ENCODE results near the gene NRP1.
"Not testable (repeated sequence)": the region's sequence is repeated elsewhere in the genome, so short reads cannot be mapped to it uniquely, and the experiment has no call there.

NRP1 gene

GRCh38 chr10:33141251-33141650, 193.2 kb downstream of the NRP1 start:
- no peak for DNase-seq

DNA sequence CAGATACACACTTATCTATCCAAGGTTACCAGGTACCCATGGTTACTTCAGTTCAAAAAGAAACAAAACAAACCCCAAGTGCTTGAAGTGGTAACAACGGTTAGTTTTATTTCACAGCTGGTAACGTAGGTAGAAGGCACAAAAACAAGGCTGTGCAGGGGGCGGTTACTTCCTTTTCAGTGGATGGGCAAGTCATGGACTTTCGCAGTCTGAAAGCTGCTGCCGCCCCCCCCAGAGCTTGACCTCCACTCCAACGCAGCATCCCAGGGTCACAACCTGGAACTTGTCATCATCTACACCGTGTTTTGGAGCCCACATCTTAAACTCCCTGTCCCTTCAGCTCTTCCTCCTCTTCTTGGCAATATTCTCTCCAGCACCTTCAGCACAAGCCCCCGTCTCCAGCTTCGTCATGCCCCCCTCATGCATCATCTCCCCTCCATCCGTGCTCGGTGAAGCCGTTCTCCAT, 195.3 kb downstream of the NRP1 start:
- DNase-seq = no peak

DNA sequence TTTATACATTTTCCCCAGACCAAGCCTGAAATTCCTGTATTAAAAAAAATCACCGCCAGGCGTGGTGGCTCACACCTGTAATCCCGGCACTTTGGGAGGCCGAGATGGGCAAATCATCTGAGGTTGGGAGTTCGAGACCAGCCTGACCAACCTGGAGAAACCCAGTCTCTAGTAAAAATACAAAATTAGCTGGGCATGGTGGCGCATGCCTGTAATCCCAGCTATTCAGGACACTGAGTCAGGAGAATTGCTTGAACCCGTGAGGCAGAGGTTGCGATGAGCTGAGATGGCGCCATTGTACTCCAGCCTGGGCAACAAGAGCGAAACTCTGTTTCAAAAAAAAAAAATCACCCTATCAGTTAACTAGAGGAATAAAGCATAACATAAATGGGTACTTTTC, 195.8 kb downstream of the NRP1 start:
- not testable (repeated sequence) for DNase-seq

GRCh38 chr10:33137356-33138005, 197.0 kb downstream of the NRP1 start:
- no peak for DNase-seq

DNA sequence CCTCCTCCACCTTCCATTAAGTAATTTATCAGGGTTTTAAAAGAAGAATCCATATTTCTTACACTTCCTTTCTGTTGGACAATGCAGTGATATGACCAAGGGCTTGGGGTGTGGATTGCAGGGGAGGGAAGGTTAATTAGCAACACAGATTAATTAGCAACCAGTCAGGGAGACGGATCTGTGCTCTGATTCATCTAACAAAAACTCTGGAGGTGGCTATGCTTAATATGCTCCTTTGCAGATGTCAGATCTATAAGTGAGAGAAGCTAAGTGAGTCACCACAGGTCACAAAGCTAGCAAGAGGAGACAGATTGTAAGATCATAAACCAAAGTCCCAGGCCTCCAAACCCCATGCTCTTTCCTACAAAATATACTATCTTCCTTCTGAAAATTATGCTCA, 197.7 kb downstream of the NRP1 start:
- DNase-seq = no peak

- DNase-seq = no peak
These were observed 198.2 kb downstream of the NRP1 start for GRCh38 chr10:33136271-33136670.

DNA sequence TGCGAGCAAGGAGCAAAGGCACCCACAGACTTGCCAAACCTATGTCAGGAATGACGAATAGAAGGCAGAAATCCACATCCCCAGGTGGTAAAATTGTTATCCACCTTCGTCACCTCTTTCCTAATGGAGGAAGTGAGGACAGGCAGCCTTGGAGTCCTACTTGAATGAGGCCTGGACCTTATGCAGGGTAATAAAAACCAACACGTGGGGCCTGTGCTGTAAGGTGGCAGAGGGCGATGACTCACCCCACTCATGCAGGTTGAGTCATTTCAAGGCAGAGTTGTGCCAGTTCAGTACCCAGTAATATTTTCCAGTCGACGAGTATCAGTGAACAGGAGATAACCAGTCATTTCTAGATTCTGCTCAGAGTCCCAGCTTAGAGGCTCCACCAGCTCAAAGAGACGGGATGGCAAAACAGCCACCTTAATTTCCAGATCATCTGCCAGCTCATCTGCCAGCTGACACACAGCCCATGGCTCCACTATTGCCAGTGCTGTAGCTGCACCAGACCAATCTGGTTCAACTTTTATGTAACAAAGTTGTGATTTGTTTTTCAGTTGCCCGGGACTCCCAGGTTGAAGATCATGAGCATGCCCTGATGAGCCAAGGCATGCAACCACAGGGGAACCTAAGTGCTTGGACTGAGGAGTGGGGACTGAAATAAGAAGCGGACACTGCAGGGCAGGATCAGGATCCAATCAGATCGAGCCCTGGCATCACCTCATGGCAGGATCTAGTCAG, 200.3 kb downstream of the NRP1 start:
- DNase-seq = no peak

- no peak for DNase-seq
These were observed 200.9 kb downstream of the NRP1 start for GRCh38 chr10:33133557-33133956.

- peak in 1 of 2 experiments; percentile 0 for DNase-seq
These were observed 201.8 kb downstream of the NRP1 start for GRCh38 chr10:33132626-33133025.

- no peak for DNase-seq
These were observed 204.5 kb downstream of the NRP1 start for GRCh38 chr10:33129996-33130386.

- no peak for DNase-seq
These were observed 205.1 kb downstream of the NRP1 start for GRCh38 chr10:33129141-33129995.

DNA sequence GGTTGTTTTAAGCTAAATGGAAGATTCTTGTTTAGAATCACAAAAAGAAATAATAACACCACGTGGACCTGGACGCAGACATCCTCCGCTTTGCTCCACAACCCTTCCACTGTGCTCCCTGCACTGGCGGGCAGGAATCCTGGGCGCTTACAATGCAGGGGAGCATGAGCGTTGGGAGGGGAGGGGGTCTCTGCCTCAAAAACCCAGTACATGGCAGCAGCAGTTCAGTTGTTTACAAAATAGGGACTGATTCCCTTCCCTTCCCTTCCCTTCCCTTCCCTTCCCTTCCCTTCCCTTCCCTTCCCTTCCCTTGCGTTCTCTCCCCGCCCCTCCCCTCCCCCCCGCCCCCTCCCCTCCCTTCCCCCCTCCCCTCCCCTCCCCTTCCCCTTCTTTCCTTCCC, 206.8 kb downstream of the NRP1 start:
- no peak for DNase-seq

Data from NCI-H524 (cell line).